Measurements from ENCODE around the gene MAS1L.

Gene MAS1L

DNA sequence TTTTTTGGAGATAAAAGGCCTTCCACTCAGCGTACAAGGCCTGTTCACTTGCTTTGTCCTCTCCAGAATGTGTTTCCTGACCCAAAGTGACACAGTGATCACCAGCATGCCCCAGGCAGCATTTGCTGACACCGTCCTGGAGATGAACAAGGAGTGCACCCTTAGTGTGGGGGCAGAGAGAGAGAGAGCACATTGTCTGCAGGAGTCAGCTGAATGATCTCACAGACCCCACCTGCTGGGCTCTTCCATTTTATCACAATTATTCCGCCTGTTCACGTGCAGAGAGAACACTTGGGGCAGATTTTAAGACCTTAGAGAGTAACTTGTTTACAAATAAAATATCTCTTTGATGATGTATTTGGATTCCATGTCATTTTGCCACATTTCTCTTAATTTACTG, 22.4 kb upstream of the MAS1L start:
- DNase-seq: no peak

DNA sequence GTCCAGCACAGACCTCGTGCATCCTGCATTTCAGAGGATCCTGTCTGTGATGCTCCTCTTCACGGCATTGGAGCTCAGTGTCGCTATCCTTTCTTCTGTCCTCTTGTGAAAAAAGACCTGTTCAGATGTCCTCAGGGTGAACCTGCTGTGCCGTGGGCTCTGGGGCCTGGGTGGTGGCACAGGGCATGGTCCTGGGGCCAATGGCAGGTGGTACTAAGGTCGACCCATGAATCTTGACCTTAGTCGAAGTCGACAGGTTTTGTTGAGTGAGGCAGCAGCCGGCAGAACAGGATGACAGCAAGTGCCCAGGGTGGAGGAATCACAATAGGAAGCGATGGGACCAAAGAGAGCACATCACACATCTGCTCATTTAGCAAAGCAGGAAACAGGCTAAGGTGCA, 22.0 kb upstream of the MAS1L start:
- no peak for DNase-seq

DNA sequence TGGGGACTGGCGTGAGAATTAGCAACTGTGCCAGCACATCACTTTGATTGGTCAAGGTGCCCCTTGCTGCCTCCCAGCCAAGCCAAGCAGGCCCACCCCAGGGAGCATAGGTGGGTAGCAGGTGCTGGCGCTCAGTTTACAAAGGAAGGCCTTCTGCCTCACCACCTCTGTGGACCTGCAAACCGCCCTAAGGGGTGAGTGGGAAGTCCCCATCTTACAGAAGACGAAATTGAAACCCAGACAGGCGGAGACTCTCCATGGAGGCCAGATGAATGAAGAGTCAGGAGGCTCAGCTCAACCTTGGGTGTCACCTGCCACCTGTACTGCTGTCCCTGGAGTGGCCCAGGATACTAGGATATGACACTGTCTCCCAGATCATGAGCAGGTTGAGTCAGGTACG, 21.5 kb upstream of the MAS1L start:
- DNase-seq: no peak

DNA sequence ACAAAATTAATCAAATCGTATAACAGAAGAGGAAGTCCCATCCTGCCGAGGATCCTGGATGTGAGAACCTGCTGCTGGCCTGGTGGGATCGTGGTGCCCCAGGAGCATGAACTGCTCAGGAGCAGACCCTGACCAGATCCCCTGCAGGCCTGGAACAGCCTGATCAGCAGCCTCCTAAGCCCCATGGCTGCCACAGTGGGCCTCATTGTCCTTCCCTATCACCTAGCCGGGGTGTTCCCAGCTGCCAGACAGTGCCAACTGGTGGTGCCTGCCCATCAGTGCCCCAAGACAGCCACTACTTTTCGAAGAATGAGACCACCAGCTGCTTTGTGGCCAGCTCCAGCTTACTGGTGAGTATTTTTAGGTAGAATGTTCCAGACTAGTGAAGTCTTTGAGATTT, 19.6 kb upstream of the MAS1L start:
- DNase-seq: no peak

DNA sequence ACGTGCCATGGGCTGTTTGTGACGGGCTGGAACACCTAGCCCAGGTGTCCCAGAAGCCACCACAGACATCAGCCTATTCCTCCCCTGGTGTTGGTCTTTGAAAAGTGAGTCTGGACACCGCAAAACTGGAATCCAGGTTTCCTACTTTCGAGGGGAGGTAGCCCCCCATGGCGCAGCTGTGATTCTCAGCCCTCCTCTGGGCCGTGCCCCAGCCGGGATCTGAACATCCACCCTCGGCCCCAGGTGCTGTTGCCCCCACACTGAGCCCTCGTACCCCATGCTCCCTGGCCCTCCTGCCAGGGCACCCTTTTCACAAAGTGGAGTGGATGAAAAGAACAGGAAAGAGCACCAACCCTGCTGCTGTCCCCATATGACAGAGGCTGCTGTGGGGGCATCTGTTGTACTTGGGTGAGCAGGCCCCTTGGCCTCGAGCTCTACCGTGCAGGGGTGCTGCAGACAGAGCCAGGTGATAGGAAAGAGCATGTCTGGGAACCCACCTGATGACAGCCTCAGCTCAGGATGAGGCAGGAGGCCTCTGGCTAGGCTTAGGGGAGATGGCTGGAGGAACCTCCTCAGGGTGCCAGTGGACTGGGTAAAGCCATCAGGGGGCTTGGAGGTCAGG, 18.8 kb upstream of the MAS1L start:
- DNase-seq: no peak

DNA sequence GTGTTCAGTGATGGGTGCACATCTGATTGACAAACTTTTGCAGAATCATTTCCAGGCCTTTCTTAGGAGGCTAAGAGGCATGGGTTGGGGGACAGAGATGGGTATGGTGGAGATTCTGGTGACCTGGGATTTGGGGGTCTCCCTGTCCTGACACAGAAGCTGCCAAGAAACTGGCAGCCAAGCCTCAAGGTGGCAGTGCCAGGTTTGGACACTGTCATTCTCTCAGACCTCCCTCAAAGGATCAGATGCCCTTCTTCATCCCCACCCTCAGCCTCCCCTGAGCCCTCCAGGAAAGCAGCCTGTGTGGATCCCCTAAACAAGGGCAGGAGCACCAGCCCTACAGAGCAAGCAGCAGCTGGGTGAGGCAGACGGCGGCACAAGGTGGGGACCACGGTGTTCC, 18.1 kb upstream of the MAS1L start:
- DNase-seq: no peak

DNA sequence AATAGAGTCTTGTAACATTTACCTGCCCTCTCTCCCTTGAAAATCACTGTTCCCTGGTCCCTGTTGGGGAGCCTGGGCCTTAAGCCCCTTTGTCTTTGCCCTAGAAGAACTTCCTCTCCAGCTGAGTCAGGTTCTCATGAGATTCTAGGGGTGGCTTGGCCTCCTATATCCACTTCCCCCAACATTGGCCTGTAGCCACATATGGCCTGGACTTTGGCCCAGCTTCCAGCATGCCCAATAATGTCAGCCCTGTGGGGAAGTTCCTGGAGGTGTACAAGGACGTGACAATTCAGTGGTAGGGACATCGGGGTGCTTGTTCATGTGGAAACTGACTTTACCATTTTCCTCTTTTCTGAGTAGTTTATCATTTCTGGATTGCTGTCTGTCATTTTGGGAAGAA, 17.2 kb upstream of the MAS1L start:
- no peak for DNase-seq

DNA sequence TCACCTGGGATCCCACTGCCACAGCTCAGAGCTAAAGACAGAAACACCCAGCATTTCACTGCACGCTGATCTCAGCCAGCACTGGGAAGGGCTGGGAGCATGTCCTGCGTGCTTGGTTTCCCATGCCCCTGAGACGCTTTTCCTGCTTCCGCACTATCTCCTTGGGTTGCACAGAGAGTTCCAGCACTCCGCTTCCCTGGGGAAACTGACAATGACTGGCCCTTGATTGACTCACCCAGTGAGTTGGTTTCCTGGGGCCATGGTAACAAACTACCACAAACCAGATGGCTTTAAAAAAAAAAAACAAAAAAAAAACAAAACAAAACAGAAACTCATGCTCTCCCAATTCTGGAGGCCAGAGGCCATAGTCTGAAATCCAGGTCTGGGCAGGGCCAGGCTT, 14.8 kb upstream of the MAS1L start:
- no peak for DNase-seq

DNA sequence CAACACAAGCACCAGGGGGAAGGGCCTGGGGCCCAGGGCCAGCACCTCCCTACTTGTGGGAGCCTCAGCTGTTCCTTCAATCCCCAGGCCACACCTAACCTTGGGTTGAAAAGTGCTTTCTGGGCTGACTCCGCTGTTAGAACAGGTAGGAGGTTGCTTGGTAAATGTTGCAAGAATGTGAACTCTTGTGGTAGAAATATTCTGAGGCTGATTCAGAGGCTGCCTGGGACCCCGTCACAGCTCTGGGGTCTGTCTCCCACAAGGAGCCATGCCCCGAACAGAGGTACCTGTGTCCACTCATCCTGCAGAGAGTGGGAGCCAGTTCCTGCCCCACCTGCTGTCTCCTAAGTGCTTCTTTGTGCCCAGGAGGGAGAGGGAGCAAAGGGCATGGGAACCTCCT, 14.4 kb upstream of the MAS1L start:
- DNase-seq: no peak

DNA sequence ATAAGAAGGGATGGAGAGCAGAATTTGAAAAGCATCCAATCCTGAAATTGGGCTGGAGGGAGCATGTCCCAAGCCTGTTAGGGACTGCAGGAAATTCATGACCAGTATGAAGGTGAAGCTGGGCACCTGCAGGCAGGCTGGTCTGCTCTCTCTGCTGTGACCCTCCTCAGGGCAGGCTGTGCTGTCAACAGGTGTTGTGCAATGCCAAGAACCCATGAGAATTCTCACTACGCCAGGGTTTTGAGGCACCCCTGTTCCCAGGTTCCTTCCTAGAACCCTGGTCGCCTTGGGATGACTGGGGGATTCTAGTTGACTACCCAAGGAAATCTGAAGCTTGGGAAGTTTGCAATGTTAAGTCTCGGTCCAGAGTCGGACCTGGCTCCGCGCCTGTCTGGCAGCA, 13.3 kb upstream of the MAS1L start:
- DNase-seq: no peak

DNA sequence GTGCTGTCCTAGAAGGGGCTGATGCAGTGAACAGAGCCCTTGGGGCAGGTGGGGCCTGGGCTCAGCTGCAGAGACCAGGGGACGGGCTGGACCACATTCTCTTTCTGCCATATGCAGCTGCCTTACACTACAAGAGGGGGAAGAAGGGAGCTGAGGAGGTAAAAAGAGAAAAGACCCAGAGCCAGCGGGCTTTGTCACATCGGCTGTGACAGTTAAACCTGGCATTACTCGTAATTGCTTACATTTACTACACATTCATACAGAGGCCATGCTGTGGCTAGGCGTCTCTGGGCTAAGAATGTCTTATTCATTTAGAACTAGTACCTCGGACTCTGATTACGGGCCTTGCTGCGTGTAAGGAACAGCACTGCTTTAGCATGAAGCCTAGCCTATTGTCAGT, 12.8 kb upstream of the MAS1L start:
- no peak for DNase-seq

DNA sequence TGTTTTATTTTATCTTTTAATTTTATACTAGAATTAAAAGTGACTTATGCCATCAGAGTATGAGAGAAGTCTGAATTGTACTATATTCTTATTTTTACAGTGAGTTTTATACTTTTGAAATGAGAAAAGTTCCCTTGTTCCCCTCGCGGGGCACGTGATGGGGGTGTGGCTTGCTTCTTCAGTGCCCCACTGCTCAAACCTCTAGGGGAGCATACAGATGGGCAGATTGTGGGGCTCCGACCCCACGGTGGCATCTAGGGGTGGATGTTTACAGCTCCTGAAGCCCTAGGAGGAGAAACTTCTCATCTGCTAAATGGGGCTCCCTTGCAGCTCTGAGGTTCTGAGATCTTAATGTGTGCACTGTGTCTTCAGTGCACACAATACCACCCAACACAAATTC, 11.9 kb upstream of the MAS1L start:
- DNase-seq: no peak

DNA sequence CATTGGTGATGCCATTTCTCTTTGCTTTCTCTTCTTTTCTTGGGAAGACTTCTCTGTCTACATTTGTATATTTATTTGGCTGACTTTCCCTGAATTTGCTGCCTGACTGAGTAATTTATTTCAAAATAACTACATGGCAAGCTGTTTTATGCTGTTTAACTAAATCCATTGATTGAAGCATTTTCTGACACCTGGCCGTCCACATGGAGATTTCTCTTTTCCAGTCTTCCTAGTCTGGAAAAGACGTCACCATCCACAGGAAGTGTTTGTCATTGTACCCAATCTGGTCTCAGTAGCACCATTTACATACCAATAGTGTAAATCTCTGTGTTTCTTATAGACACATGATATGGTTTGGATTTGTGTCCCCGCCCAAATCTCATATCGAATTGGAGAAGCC, 9.2 kb upstream of the MAS1L start:
- DNase-seq: no peak

DNA sequence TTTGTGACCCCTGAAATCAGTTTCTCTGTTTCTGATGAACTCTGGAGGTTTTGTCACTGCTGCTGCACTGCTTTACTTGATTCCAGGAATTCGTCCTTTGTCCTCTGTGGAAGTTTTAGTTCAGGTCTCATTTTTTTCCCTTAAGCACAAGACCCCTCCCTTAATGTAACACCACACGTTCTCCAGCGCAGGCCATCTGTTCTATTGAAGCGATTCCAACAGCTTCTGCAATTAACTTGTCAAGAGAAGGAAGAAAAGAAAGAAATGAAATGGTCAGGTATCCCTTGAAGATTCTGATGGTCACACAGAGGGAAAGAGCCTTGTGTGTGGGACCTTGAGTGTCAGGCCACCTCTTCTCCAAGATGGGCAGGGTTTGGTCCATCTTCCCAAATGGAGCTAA, 7.8 kb upstream of the MAS1L start:
- no peak for DNase-seq

DNA sequence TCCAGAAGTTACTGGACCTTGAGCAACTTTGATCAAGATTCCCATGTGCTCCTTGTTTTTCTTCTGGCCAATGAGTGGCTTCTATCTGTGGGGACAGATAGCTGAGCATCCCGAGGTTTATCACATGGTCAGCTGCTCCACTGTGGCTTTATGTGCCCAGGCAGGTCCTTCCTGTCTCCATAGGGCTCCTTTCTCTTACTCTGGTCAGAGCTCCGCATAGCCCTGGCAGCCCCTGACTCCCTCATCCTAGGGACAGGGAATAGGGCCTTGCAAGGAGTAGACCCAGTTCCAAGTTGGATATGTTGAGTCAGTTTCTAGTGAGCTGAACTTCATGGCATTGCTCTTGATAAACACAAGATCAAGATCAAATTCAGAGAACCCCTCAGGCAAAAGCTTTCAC, 6.4 kb upstream of the MAS1L start:
- no peak for DNase-seq

DNA sequence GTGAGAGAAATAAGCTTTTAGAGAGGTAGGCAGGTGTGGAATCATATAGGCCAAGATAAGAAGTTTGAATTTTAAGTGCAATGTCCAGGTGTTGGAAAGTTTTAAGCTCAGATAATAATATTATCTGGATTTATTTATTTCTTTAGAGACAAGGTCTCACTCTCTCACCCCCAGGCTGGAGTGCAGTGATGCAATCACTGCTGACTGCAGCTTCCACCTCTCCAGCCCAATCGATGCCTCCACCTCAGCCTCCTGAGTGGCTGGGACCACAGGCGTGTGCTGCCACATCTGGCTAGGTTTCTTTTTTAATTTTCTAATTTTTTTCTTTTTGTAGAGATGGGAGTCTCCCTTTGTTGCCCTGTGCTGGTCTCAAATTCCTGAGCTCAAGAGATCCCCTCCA, 5.5 kb upstream of the MAS1L start:
- no peak for DNase-seq

DNA sequence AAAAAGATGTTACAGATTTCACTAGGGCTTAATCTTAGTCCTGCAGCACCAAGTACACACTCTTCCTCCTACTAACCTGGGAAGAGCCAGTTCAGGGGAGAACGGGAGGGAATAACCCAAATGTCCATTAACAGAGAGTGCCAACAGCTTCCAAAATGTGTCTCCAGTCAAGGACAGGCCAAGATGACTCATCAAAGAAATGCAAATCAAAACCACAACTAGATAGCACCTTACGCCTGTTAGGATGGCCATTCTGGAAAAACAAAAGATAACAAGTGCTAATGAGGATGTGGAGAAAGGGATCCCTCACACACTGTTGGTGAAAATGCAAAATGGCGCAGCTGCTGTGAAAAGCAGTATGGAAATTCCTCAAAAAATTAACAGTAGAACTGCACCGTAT, 3.8 kb upstream of the MAS1L start:
- DNase-seq: no peak

DNA sequence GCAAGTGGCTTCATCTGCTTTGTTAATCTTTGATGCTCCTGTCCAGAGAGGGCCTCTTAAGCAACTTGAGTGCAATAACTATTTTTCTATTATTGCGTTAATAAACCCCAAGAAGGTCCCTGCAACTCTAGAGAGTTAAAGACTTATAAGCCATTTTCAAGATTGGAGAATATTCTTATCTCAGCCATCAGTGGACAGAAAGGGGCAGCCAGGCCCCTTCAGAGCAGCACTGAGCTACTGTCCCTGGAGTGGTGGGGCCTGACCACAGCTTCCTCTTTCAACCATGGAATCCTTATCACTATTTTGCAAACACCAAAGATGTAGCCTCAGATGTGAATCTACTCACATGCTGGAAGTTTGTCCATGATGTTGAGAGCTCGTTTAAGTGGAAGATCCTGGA, 2.8 kb upstream of the MAS1L start:
- DNase-seq: no peak

DNA sequence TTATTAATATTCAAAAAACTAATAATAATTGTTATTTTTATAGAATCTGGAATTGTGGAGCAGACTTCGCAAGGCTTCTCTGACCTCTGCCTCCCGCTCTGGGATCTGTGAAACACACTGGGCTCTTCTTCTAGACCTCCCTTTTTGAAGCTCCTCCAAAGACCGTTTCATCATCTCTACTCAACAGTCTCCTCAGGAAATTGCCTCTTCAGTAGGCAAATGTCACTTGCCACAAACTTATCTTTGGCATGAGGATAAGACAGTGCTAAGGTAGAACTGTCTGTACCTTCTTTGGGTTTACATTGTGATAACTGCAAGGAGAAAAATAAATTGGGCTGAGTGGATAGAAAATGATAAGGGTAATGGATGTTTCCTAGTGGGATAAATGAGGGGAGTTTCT, 2.3 kb upstream of the MAS1L start:
- DNase-seq: no peak

DNA sequence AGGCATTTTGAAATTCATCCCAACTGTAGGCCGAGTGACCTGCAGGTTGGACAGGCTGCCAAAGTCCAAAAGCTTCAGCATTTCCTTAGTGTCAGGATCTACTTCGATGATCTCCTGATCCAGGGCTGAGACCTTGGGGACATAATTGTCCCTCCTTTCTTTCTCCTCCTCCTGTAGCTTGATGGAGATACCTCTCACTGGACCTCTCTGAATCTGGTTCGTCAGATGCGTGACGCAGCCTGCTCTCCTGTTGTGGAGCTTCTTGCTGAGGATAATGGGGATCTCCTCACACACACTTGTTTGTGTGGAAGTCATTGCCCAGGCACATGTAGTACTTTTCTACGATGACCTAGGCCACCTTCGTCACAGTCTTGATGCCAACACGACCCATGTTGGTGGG, 1.5 kb upstream of the MAS1L start:
- no peak for DNase-seq

DNA sequence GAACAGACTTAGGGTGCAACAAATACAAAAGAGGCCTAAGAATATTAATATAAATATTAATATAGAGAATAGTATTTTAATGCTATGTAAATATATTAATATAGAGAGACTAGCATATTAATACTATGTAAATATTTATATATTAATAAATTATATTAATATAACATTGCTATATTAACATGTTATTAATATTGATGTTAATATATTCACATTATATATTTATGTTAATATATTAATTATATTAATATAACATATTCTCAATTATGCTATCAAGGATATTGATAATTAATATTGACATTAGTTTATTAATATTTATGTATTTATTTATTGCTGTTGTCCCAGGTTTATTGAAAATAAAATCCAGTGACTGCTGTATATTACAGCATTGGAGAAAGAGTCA, 1.1 kb upstream of the MAS1L start:
- no peak for DNase-seq

DNA sequence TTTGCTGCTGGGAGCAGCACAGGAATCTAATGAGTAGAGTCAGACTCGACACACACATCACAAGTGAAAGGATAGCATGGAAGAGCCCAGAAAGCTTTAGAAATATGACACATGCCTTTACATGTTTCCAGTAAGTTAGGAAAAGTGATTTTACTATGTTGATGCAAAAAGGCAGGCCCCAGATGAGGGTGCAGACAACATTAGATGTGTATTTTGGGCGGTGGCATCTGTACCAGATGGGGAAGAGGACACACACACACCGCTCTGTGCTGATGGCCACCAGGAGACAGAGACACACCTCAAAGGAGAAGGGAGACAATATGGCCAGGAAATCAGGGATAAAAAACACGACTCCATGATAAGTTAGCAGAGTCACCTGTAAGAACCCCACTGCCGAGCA, 625 bp downstream of the MAS1L start:
- no peak for DNase-seq

DNA sequence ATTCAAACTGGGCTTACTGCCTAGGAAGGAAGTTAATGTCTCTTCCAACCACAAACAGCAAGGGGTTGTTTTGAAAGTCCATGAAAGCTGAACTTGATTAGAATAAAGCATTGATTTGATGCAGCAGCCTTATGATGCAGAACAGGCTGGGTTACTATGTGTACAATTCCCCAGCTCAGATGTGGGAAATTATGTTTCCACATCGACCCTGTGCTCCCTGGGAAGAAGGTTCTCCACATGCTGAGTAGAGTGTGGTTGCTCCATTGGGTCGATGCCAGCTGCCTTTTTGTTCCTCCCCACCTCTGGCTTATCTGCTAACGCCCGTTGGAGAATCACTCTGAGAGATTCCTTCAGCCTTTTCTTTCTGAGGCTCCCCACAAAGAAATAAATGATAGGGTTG, 1.2 kb downstream of the MAS1L start:
- DNase-seq: no peak

DNA sequence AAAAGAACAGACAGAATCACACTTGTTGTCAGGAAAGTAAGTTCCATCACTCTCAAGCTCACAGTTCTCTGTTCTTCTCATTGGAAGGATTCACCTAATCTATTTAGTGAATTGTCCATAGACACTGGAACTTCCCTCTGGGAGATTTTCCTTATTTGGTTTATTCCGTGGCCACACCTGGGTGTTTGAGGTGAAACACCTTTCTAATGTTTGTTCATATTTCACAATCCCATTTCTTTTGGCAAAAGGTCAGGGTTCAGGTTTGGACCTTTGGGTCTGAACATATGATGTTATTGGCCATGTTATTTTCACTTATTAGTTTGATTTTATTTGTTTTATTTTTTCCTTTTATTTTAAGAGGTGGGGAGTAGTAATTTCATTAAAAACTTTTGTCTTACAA, 4.0 kb downstream of the MAS1L start:
- DNase-seq: no peak

DNA sequence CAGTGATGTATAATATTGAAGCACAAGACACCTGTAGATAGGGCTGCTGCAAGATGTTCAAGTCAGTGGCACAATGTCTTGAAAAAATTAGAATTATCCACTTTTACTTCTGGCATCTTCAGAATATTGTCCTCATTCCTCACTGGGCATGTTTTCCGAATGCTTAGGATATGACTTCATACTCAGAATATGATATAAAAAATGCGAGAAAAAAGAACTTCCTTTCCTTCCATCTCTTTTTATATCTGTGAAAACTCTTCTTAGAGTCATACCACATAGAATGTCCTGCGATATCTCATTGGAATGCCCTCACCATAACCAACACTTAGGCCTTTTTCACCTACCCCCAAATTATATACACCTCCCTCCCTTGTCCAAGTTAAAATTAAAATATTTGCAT, 4.6 kb downstream of the MAS1L start:
- no peak for DNase-seq

DNA sequence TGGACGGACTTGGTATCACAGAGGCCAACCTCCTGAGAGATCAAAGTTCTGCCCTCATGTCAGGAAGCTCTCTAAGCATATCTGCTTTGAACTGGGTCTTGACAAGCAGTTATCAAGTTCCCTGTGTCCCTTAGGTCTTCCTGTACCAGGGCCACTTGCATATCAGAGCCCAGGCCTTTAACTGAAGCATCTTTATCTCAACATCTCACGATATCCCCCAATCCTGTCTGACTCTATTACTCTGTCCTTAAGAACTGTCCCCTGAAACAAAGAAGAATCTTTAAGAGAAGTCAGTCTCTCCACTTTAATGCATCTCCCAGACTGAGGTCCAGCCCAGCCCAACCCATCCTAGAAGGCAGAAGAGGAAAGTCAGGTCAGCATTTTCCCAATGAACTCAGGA, 8.2 kb downstream of the MAS1L start:
- DNase-seq: no peak

Data from NCI-H345 (cell line).